H1 (cell line): ENCODE results near the gene SMARCC1.

Source experiments
- BACH1 ChIP-seq: IDR thresholded peaks from 2 replicates; pipeline ENCODE4 v1.6.1; 2012; ENCODE audit warnings: low read length, improper control_type of control experiment
- EZH2 ChIP-seq: fragments of 200-600 bp; sonication (generic); IDR thresholded peaks from 2 replicates; pipeline ENCODE4 v1.7.1; 2012; ENCODE audit warnings: low read depth, mild to moderate bottlenecking, moderate library complexity, low read length, inconsistent platforms; ENCODE audit not compliant: severe bottlenecking
- MAFK ChIP-seq: IDR thresholded peaks from 2 replicates; pipeline ENCODE4 v1.6.1; 2012; ENCODE audit warnings: low read depth, mild to moderate bottlenecking, improper control_type of control experiment, low read length
- POLR2A ChIP-seq, 2 experiments: IDR thresholded peaks; 1 replicate in 1 of 2; 2 replicates in 1 of 2; pipeline ENCODE4 v1.6.1; 2011; ENCODE audit warnings: low read depth in 2 of 2, low read length in 2 of 2, mild to moderate bottlenecking in 2 of 2; ENCODE audit errors: control extremely low read depth in 1 of 2
- RAD21 ChIP-seq, 2 experiments: IDR thresholded peaks in 1 of 2; conservative IDR thresholded peaks in 1 of 2; 2 replicates each; pipeline ENCODE4 v1.6.1; 2011; ENCODE audit warnings: low read depth in 2 of 2, low read length in 2 of 2, improper control_type of control experiment in 1 of 2, inconsistent platforms in 1 of 2, mild to moderate bottlenecking in 1 of 2, moderate library complexity in 1 of 2
- RFX5 ChIP-seq: IDR thresholded peaks from 2 replicates; pipeline ENCODE4 v1.6.1; 2011; ENCODE audit warnings: low read depth, low read length, improper control_type of control experiment, borderline replicate concordance
- RXRA ChIP-seq: IDR thresholded peaks from 2 replicates; pipeline ENCODE4 v1.6.1; 2011; ENCODE audit warnings: low read depth, mild to moderate bottlenecking, low read length, moderate library complexity; ENCODE audit not compliant: insufficient read depth
- SIRT6 ChIP-seq: IDR thresholded peaks from one replicate; pipeline ENCODE4 v1.7.1; 2012; ENCODE audit warnings: low read length, inconsistent platforms
- TF ChIP-seq, protein P1 (sequence below), 3 experiments: IDR thresholded peaks; 1 replicate in 2 of 3; 2 replicates in 1 of 3; pipeline versions ENCODE4 v1.5.1 to v1.6.1; 2011; ENCODE audit warnings: low read length in 3 of 3, mild to moderate bottlenecking in 3 of 3, inconsistent platforms in 2 of 3, low read depth in 1 of 3, moderate library complexity in 1 of 3; ENCODE audit not compliant: insufficient read depth in 1 of 3; ENCODE audit errors: control extremely low read depth in 1 of 3

DNA sequence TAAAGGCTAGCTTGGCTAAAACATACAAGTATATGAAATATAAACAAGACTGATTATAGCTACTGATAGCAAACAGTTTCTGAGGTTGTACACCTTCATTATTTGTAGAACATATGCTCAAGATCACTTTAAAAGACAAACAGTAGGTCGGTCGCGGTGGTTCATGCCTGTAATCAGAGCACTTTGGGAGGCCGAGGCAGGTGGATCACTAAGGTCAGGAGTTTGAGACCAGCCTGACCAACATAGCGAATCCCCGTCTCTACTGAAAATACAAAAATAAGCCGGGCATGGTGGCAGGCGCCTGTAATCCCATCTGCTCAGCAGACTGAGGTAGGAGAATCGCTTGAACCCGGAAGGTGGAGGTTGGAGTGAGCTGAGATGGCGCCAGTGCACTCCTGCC, 80.3 kb downstream of the SMARCC1 start:
- TF ChIP-seq, protein P1, sequence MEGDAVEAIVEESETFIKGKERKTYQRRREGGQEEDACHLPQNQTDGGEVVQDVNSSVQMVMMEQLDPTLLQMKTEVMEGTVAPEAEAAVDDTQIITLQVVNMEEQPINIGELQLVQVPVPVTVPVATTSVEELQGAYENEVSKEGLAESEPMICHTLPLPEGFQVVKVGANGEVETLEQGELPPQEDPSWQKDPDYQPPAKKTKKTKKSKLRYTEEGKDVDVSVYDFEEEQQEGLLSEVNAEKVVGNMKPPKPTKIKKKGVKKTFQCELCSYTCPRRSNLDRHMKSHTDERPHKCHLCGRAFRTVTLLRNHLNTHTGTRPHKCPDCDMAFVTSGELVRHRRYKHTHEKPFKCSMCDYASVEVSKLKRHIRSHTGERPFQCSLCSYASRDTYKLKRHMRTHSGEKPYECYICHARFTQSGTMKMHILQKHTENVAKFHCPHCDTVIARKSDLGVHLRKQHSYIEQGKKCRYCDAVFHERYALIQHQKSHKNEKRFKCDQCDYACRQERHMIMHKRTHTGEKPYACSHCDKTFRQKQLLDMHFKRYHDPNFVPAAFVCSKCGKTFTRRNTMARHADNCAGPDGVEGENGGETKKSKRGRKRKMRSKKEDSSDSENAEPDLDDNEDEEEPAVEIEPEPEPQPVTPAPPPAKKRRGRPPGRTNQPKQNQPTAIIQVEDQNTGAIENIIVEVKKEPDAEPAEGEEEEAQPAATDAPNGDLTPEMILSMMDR (IDR thresholded peaks at IDR 0.05; ENCODE audit: control extremely low read depth in 1 of 3, insufficient read depth in 1 of 3, low read depth in 1 of 3, low read length in 3 of 3): no peak
- TF ChIP-seq RXRA: no peak
- TF ChIP-seq EZH2: no peak
- no peak for TF ChIP-seq RFX5
- TF ChIP-seq RAD21 (IDR thresholded peaks at IDR 0.05 in 1 of 2, conservative IDR thresholded peaks at IDR 0.05 in 1 of 2; ENCODE audit: low read depth in 2 of 2, low read length in 2 of 2): no peak
- TF ChIP-seq BACH1: no peak
- no peak for TF ChIP-seq MAFK
- TF ChIP-seq SIRT6: no peak
- TF ChIP-seq POLR2A (IDR thresholded peaks at IDR 0.05; ENCODE audit: control extremely low read depth in 1 of 2, low read depth in 2 of 2, low read length in 2 of 2): no peak
